NCI-H2081 (cell line): ENCODE data around the gene MUC4.
"Not testable (repeated sequence)": the region's sequence is repeated elsewhere in the genome, so short reads cannot be mapped to it uniquely, and the experiment has no call there.

Experiments
- DNase-seq, 2 experiments: peaks; one replicate each; lab custom pipeline; 2025; lab: John Stamatoyannopoulos, UW

Gene MUC4

GRCh38 chr3:195784031-195784430 is 27.7 kb downstream of the MUC4 start:
- DNase-seq: not testable (repeated sequence)

GRCh38 chr3:195781236-195781635 is 30.5 kb downstream of the MUC4 start:
- not testable (repeated sequence) for DNase-seq

GRCh38 chr3:195777975-195778374 is 33.8 kb downstream of the MUC4 start:
- DNase-seq: no peak

GRCh38 chr3:195774917-195775316 is 36.8 kb downstream of the MUC4 start:
- peak in 1 of 2 experiments; percentile 16 for DNase-seq

GRCh38 chr3:195773956-195774537 is 37.7 kb downstream of the MUC4 start:
- no peak for DNase-seq

GRCh38 chr3:195771646-195772300 is 40.0 kb downstream of the MUC4 start:
- DNase-seq: no peak

GRCh38 chr3:195770841-195771645 is 40.7 kb downstream of the MUC4 start:
- DNase-seq: not testable (repeated sequence)

GRCh38 chr3:195770081-195770840 is 41.5 kb downstream of the MUC4 start:
- DNase-seq: no peak

- no peak for DNase-seq
Observed at GRCh38 chr3:195769551-195769950, 42.2 kb downstream of the MUC4 start.

GRCh38 chr3:195768831-195769303 is 42.9 kb downstream of the MUC4 start:
- no peak for DNase-seq

GRCh38 chr3:195768414-195768813 is 43.3 kb downstream of the MUC4 start:
- no peak for DNase-seq

- no peak for DNase-seq
Observed at GRCh38 chr3:195767792-195768191, 43.9 kb downstream of the MUC4 start.

GRCh38 chr3:195766671-195767070 is 45.1 kb downstream of the MUC4 start:
- no peak for DNase-seq

GRCh38 chr3:195764961-195765706 is 46.6 kb downstream of the MUC4 start:
- no peak for DNase-seq

- DNase-seq: no peak
Observed at GRCh38 chr3:195763843-195764825, 47.6 kb downstream of the MUC4 start.

- no peak for DNase-seq
Observed at GRCh38 chr3:195763076-195763830, 48.5 kb downstream of the MUC4 start.

- no peak for DNase-seq
Observed at GRCh38 chr3:195762611-195763010, 49.1 kb downstream of the MUC4 start.

GRCh38 chr3:195762249-195762585 is 49.5 kb downstream of the MUC4 start:
- no peak for DNase-seq

GRCh38 chr3:195761567-195762248 is 50.0 kb downstream of the MUC4 start:
- DNase-seq: no peak
